DMS79 treated with DMSO at 0.1 percent for 48 hours (cell line): ENCODE data around the gene COL28A1.
"Not testable (repeated sequence)": the region's sequence is repeated elsewhere in the genome, so short reads cannot be mapped to it uniquely, and the experiment has no call there.

ENCODE experiments used
- DNase-seq: peaks from one replicate; lab custom pipeline; 2025; lab: John Stamatoyannopoulos, UW

Gene COL28A1

DNA sequence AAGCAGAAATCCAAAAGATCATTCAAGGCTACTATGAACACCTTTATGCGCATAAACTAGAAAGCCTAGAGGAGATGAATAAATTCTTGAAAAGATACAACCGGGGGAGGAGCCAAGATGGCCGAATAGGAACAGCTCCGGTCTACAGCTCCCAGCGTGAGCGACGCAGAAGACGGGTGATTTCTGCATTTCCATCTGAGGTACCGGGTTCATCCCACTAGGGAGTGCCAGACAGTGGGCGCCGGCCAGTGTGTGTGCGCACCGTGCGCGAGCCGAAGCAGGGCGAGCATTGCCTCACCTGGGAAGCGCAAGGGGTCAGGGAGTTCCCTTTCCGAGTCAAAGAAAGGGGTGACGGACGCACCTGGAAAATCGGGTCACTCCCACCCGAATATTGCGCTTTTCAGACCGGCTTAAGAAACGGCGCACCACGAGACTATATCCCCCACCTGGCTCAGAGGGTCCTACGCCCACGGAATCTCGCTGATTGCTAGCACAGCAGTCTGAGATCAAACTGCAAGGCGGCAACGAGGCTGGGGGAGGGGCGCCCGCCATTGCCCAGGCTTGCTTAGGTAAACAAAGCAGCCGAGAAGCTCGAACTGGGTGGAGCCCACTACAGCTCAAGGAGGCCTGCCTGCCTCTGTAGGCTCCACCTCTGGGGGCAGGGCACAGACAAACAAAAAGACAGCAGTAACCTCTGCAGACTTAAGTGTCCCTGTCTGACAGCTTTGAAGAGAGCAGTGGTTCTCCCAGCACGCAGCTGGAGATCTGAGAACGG lies 70.5 kb downstream of the COL28A1 start:
- DNase-seq = not testable (repeated sequence)

DNA sequence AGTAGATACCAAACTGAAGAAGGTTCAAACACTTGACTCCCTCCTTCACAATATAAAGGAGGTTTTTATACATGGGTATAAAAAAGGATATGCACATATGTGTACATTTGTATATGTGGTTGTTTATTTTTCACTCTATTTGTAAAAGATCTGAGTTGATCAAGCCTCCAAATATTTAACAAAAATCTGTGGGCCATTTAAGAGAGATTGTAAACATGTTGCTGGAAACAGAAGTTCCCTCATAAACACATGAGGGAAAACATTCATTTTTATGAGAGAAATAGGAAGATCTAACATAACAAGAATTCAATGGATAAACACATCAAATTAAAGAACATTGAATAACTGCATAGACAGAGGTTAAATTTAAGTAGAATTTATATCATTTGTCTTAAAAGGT lies 81.7 kb downstream of the COL28A1 start:
- no peak for DNase-seq

DNA sequence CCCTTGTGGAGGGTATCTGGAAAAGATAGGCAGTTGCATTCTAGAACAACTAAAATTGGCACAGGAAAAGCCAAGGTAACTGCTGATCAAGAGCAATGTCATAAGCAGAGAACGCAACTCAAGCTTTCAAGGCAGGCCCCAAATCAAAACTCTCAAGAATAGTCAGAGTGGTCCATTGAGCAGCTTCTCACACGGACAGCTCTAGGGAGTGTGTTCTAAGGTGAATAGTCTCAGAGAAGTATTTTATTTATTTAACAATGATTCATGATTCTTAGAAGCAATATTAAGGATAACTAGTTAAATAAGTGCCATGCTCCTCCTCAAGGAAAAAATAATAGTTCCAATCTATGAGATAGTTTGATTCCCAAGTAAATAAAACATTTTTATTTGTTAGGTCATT lies 83.0 kb downstream of the COL28A1 start:
- no peak for DNase-seq

DNA sequence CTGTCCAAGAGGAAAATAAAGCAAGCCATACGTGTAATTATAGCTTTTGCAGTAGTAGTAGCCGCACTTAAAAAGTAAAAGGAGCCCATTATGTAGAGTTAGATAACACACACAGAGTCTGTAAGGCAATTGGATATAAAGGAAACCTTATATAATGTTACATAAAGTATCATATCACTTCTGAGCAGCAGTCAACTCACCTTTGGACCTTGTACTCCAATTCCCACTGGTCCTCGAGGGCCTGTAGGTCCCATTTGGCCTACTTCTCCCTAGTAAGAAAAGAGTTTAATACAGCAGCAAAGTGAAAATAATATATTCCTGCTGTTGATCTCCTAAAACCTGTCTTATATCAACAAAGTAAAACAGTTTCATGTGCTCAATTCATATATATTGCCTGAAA lies 83.6 kb downstream of the COL28A1 start:
- no peak for DNase-seq

DNA sequence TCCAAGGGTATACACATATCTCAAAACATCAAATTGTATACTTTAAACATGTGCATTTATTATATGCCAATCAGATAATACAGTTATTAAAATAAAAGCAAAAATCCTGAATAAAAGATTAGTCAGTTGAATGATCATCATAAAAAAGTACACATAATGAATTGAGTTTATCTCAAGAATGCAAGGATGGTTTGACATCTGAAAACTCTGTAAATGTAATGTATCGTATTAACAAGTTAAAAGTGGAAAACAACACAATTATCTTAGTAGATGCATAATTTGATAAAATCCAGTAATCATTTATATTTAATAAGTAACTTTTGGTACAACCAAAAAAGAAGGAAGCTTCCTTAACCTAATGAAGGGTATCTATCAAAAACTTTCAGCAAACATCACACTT lies 86.6 kb downstream of the COL28A1 start:
- DNase-seq = no peak

DNA sequence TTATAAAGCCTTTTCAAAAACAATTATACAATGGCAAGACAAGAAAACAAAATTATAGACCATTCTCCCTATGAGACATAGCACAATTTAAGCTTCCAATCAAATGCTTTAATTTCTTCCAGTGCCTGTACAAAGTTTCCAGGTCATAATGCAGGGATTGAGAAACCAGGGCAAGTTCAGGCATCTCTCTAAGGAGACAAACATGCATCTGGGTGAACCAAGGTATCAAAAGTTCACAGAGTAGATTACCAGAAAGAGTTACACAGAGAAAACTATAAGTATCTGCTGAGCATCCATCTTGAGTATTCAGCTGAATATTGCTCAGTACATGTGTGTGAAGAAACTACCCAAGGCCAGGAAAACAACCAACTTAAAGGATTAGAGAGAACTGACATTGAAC lies 89.1 kb downstream of the COL28A1 start:
- no peak for DNase-seq

DNA sequence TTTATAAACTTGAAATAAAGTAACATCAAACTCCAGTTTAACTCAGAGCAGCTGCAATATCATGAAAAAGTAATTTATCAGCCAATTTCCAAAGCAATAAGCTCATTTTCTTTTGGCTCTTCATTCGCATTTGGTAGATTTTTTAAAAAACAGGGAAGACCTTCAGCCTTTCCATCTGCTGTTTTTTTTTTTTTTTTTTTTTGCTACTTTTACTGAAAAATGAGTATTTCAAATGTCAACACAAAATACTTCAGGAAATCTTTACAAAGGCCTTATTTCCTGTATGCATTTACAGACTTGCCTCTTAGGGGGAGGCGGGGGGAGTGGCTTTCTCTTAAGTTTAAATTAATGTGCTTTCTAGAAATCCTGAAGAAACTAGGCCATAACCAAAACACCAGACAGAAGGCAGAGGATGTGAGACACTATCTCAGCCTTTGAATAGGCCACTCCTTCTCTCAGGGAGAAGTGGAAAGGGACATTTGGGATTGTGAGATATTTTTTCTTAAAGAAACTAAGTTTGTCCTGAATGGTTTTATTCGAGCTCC lies 91.8 kb downstream of the COL28A1 start:
- no peak for DNase-seq

DNA sequence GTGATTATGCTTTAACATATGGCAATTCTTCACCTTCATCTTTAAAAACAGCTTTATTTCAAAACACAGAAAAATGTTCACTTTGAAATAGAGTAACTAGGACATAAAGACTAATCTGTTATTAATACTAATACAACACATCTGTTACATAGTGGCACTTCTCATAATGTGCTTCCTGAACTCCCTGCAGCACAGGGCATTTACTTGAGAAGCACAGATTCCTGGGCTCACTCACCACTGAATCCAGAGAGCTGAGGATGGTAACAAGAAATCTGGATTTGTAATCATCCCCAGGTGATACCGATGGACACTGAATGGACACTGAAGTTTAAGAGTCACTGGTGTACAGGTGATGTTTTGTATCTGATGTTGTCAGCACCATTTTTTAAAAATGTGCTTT lies 96.1 kb downstream of the COL28A1 start:
- no peak for DNase-seq

DNA sequence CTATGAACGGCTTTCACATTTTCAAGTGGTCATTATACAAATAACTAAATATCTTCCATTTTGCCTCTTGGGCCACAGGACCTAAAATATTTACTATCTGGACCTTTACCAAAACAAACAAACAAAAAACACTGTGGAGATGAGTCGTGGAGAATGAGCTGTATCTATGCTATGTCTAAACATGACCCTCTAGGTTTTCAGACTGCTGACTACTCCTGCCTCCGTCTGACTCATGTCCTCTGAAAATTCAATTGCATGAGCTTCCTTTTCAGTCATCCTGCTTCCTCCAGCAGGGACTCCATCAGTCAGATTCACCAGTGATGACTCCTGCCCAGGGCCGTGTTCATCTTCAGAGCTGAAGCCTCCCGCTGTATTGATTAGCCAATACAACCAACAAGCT lies 96.8 kb downstream of the COL28A1 start:
- DNase-seq = peak; percentile 11

DNA sequence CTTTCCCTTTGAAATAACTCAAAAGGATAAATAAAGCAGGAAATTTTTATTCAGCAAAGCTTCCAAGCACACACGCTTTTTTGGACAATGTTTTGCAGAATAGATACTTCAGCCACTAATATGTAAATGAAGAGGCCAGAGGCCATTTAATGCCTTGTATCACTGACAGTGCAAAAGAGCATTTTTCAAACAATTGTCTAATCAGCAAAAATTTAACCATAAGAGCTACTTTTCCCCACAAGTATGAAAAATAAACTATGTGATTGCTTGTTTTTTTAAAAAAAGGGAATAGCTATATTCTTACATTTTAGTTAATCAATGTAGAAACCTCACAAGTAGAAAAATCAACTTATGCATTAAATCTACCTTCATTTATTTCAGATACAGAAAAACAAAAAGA lies 99.7 kb downstream of the COL28A1 start:
- DNase-seq = no peak

DNA sequence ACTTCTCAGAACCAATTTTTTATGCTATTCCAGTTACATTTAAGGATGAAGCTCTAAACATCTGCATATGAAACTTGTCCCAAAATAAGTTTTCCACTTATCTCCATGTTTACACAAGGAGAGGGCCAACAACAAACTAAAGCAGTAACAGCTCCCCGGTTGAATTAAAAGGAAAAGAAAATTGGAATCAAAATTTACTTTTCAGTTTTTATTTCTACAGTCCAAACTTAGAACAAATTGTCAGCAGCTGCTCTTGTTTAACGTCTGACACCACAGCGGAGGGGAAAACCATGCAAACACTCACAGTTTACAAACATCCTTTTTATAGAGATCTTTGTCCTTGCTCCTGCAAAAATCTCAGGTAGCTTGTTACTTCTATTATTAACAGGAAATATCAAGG lies 101.3 kb downstream of the COL28A1 start:
- DNase-seq = no peak

DNA sequence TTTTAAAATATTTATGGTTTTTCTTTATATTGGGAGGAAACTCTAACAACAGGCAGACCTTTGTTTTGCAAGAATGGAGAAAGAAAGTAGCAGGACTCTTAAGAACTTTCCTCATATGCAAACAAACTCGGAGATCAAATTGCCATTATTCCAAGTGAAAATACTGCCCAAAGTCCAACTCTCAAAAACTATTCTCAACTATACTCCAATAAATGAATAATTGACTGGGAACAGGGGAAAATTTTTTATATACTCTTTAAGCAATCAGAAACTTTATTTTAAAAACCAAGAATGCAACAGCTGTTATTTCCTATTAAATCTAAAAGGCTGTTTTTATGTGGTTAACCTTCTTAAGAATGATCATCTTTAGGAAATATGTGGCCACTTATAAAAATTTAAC lies 101.9 kb downstream of the COL28A1 start:
- no peak for DNase-seq

DNA sequence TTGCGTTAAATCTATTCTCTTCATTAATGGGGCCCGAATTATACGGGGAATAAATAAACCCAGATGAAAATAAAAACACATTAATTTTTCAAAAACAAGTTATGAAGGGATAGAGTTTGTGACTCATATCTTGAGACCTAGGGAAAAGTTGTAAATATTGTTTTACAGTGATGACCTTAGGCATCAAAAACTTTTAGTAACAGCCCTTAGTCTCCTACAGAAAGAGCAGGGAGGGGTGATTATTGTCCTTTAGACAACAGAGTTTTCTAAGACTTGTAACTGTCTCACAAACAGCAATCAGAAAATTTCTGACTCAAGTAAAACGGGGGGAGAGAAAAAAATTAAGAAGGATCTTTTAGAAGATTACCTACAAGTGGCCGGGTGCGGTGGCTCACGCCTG lies 102.7 kb downstream of the COL28A1 start:
- DNase-seq = no peak

DNA sequence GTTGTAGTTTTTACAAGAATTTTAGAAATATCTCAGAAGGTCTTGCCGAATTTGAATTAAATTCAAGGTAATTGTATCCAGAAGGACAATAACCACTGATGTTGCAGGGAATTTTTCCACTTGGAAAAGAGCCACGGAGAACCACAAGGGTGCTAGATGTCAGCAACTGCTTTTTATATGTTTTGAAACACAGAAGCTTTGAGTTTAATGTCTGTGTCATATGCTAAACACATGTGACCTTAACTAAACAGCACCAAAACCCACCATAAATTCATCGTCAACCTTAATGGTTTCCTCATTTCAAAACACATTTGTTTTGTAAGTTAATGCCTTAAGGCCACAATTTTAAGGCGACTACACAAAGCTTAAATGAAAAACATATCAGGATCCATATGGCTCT lies 106.9 kb downstream of the COL28A1 start:
- no peak for DNase-seq

DNA sequence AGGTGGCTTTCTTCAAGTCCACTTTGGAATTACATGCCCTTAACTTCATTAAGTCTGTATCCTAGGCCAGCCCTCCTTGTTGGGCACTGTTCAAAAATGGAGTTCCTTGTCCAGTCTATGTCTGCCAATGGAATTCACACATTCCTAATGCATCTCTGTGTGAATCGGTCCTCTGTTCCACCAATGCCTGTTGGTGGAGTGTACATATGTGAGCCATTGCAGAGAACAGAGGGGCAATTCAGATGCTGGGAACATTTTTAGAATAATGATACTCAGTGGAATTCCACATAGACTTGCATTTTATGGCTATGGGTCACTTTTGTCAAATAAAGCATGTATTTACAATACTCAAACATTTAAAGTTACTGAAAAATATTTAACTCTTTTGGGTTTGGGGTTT lies 108.3 kb downstream of the COL28A1 start:
- no peak for DNase-seq

DNA sequence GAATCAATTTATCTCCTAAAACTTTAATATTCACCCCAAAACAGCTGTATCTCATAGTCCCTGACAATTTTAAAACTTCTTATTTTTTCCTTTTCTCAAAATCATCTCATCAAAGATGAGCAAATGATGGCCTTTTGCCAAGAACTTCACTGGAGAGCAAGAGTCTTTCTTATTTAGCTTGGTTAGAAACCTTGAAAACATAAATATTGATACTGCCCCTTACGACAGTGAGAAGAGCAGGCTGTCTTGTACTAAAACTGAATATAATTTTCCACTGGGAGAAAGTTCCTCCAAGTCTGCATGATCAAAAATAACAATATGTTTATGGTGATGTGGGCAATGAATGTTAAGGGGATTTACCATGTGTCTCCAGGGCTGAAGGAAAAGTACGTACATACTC lies 109.0 kb downstream of the COL28A1 start:
- DNase-seq = no peak

DNA sequence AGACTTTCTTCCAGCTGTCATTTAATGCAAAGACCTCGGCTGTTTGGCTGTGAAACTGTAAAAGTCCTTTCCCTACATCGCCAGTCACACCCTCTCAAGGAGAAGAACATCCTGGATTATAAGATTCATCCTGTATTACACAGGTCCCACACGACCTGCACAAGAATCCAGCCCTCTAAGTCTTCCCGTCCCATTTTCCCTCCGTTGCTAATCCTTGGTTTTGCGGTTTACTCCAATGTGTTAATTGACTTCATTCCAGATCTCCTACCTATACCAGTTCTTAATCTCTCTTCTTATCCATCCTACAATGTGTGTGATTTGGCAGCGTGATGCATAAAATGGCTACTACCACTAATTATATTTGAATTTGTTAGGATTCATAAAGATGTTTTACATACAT lies 110.4 kb downstream of the COL28A1 start:
- DNase-seq = no peak

DNA sequence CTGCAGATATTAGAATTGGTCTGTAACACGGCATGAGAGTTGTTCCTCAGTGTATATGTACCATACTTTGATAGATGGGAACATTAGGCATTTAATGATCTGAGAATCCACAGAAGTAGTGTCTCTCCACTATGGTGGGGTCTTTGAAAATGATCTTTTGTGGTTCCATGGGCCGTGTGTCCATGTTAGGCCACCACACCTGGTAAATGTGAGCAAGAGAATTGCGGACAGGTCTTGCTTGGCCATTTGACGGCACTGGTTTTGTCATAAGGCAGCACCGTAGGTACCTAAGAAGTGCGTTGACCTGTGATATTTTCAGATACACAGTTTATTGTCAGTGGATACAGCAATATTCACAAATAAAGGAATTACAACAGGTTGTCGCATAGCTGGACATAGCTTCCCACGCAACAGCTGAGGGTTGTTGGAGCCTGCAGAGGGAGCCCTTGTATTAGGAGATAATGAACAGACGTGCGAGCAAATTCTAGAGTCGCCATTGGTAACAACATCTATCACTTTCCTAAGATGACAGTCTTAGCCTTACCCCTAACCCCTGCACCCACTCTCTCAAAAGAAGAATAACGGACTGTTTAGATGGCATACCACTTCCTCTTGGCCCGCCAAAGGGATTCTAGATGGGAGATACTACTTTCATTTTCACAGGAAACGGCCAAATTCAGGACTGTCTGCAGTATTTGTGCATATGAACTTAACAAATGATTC lies 111.4 kb downstream of the COL28A1 start:
- peak; percentile 35 for DNase-seq

DNA sequence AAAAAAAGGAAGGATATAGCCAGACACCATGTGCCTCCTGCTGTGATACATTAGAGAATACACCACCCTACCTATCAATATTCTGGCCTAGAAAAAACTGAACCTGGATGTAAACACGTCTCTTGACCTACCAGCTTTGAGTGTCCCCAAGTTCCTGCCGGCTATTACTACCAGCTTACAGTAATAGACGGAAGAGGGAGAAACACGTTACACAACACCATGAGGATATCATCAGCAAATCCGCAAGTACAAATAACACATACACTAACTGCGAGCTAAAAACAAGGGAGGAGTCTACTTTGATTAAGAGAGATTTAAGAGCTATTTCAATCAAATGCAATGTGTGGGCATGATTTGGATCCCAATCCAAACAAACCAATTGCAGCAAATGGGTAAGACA lies 113.0 kb downstream of the COL28A1 start:
- DNase-seq = no peak

DNA sequence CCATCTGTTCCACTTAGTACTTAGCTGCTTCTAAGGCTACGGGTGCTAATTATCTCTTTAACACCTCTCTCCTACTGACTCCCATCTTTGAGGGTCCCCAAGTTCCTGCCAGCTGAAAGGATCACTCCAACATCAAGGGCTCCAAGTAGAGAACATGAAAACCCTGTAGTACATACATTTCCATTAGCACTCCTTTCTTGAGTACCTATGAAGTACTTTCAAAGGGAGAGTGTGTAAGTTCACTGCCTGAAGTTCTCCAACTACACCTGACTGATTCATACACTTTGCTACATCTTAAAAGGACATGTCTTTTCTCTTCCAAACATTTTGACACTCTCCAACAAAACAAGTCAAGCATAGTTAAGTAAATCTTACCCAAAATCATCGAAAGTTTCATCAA lies 113.8 kb downstream of the COL28A1 start:
- no peak for DNase-seq

DNA sequence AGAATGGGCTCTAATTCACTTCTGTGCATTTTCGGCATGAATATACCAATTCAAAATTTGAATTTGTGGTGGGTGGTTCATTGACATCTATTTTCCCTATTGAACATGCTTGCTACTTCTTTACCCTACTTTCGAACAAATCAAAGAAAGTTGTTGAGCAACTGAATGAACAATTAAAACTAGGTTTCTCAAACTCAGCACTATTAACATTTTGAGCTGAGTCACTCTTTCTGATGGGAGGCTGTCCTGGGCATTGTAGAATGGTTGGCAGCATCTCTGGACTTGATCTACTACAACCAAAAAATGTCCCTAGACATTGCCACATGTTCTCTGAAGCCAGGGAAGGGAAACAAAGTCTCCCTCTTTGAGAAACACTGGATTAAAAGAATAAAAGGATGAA lies 116.7 kb downstream of the COL28A1 start:
- no peak for DNase-seq

DNA sequence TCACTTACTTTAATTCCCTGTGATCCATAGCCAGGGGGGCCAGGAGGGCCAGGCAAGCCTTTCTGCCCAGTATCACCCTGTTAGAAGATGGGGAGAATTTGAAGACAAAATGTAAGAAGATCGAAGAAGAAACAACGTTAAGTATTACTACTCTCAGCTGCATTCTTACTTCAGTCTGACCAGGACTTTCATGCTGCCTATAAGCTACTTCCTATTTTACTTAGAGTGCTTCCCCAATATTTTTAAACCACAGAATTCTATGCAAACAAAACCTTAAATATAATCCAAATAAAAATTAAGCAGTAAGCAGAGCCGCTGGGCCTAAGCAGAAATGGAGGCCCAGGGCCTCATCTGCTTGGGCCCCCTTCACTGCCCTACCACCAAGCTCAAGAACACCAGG lies 117.8 kb downstream of the COL28A1 start:
- no peak for DNase-seq

DNA sequence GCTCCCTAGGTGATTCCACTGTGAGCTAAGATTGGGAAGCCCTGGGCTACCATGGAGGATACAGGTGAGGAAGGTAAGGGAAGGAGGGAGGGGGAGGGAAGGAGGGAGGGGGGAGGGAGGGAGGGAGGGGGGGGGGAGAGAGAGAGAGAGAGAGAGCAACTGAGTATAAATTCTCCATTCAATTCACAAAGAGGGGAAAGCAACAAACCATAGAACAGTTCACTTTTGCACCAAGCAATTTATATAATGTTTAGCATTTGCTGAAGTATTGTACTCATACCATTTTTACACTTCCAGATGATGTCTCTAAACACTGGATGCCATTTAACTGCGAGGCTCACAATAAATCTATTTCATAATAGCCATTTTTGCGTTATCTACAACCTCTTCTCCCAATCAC lies 118.3 kb downstream of the COL28A1 start:
- DNase-seq = no peak
